Hepatocyte (in vitro differentiated cells): ENCODE measurements around the gene ARHGAP26. TPM values are rescaled to one million over a fixed set of nuclear protein-coding genes. Genes with fewer than 3 reads are reported as not detected.

ENCODE experiments used
- DNase-seq: peaks from one replicate; pipeline ENCODE4 v3.0.0-alpha.2; 2016; ENCODE audit warnings: low spot score
- H2AFZ ChIP-seq: fragments of 200-600 bp; sonication (generic); 2 replicates; pipeline ENCODE4 v1.6.0; 2016; ENCODE audit warnings: antibody characterized with exemption, mild to moderate bottlenecking
- H3K27ac ChIP-seq: fragments of 200-600 bp; sonication (generic); 2 replicates; pipeline ENCODE4 v1.5.1; 2016; ENCODE audit warnings: mild to moderate bottlenecking
- H3K27me3 ChIP-seq: fragments of 200-600 bp; sonication (generic); 2 replicates; pipeline ENCODE4 v1.6.1; 2016
- H3K36me3 ChIP-seq: fragments of 200-600 bp; sonication (generic); replicated peaks from 2 replicates; pipeline ENCODE4 v1.5.1; 2016; ENCODE audit warnings: low read depth; ENCODE audit not compliant: insufficient read depth
- H3K4me1 ChIP-seq: fragments of 200-600 bp; sonication (generic); 2 replicates; pipeline ENCODE4 v1.5.1; 2016; ENCODE audit warnings: mild to moderate bottlenecking, moderate library complexity; ENCODE audit not compliant: insufficient read depth
- H3K4me2 ChIP-seq: fragments of 200-600 bp; sonication (generic); 2 replicates; pipeline ENCODE4 v1.6.0; 2016
- H3K4me3 ChIP-seq: fragments of 200-600 bp; sonication (generic); 2 replicates; pipeline ENCODE4 v1.5.1; 2016; ENCODE audit warnings: mild to moderate bottlenecking
- H3K79me2 ChIP-seq: fragments of 200-600 bp; sonication (generic); 2 replicates; pipeline ENCODE4 v1.6.0; 2017; ENCODE audit warnings: mild to moderate bottlenecking
- H3K9me2 ChIP-seq: fragments of 200-600 bp; sonication (generic); replicated peaks from 2 replicates; pipeline ENCODE4 v1.6.0; 2017; ENCODE audit warnings: mild to moderate bottlenecking; ENCODE audit not compliant: insufficient read depth
- H3K9me3 ChIP-seq: fragments of 200-600 bp; sonication (generic); 2 replicates; pipeline ENCODE4 v1.5.1; 2016; ENCODE audit warnings: low read depth, mild to moderate bottlenecking
- H4K20me1 ChIP-seq: fragments of 200-600 bp; sonication (generic); 2 replicates; pipeline ENCODE4 v1.6.0; 2016; ENCODE audit warnings: mild to moderate bottlenecking; ENCODE audit not compliant: insufficient read depth, poor library complexity, severe bottlenecking
- EZH2 ChIP-seq: fragments of 200-600 bp; sonication (generic); IDR thresholded peaks from 2 replicates; pipeline ENCODE4 v1.6.1; 2016; ENCODE audit warnings: antibody characterized with exemption, mild to moderate bottlenecking, borderline replicate concordance
- EZH2phosphoT487 ChIP-seq: fragments of 200-600 bp; sonication (generic); IDR thresholded peaks from one replicate; pipeline ENCODE4 v1.6.1; 2018; ENCODE audit warnings: antibody characterized with exemption, mild to moderate bottlenecking, low read depth, moderate library complexity; ENCODE audit not compliant: unreplicated experiment, severe bottlenecking
- WGBS: methylation state at CpG from one replicate; pipeline ENCODE4 v1.1.6; 2016; ENCODE audit warnings: low lambda C conversion rate; ENCODE audit errors: missing lambda C conversion rate; 5-methylcytosine and 5-hydroxymethylcytosine counted together
- polyA plus RNA-seq: library from polyadenylated mRNA; unstranded; fragments of >200 nt; fragmentation: Nextera tagmentation; extraction: Ambion mirVana; gene quantifications from 2 replicates; pipeline ENCODE4 v1.2.1, GENCODE V29; 2016
- total RNA-seq: library from RNA; depleted of rRNA; stranded (reverse); fragments of >200 nt; gene quantifications from 2 replicates; pipeline ENCODE4 v1.2.3, GENCODE V29; 2014
- TF ChIP-seq, protein P1 (sequence below): fragments of 200-600 bp; sonication (generic); IDR thresholded peaks from 2 replicates; pipeline ENCODE4 v1.5.1; 2016; ENCODE audit warnings: antibody characterized with exemption, mild to moderate bottlenecking; ENCODE audit not compliant: poor library complexity

The ARHGAP26 gene
- total and polyA plus RNA-seq, 2 experiments from 2014 or later, result 16.5 to 19.8 TPM

DNA sequence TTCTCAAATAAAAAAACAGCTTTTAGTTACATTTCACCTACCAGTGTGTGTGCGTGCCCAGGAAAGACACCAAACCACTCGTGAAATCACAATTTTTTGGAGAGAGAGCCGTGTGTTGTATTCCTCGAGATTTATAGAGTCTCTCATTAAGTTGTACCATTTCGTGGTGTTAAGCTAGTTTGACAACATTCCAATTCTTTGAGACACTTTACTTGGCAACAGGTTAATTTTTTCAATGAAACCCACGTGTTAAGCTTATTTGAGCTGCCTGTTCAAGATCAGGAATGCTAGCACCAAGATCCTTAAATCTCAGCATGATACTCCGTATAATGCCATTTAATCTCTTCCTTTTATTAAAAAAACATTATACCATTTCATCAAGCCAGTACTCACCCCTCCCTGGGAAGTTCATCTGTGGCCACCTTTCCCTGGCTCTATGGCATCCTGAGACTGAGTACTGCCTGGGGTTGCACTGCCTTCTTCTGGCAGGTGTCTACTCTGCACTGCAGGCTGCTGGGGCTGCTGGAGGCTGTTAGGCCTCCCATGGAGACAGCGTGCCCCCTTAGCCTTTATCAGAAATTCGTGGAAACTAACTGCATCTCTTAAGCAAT, 143.7 kb downstream of the ARHGAP26 start:
- Histone ChIP-seq H3K9me2 (no peaks in the 10 kb centered on the region), H3K36me3 (no peaks in the 10 kb centered on the region), H2AFZ (no peak overlapping the region), H3K4me2 (no peak overlapping the region), H3K27me3 (no peaks in the 10 kb centered on the region), H3K79me2 (no peaks in the 10 kb centered on the region), H3K27ac (no peak overlapping the region), H3K9me3 (no peaks in the 10 kb centered on the region), H3K4me1 (peaks cover 15% of the 10 kb centered on the region), H4K20me1 (no peaks in the 10 kb centered on the region), H3K4me3 (no peak overlapping the region)
- WGBS, result 75% methylated on average over 9 of the region's 9 CpGs
- no peak for TF ChIP-seq EZH2
- TF ChIP-seq, protein P1, sequence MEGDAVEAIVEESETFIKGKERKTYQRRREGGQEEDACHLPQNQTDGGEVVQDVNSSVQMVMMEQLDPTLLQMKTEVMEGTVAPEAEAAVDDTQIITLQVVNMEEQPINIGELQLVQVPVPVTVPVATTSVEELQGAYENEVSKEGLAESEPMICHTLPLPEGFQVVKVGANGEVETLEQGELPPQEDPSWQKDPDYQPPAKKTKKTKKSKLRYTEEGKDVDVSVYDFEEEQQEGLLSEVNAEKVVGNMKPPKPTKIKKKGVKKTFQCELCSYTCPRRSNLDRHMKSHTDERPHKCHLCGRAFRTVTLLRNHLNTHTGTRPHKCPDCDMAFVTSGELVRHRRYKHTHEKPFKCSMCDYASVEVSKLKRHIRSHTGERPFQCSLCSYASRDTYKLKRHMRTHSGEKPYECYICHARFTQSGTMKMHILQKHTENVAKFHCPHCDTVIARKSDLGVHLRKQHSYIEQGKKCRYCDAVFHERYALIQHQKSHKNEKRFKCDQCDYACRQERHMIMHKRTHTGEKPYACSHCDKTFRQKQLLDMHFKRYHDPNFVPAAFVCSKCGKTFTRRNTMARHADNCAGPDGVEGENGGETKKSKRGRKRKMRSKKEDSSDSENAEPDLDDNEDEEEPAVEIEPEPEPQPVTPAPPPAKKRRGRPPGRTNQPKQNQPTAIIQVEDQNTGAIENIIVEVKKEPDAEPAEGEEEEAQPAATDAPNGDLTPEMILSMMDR, result no peak
- TF ChIP-seq EZH2phosphoT487, result no peak
- DNase-seq, result no peak

DNA sequence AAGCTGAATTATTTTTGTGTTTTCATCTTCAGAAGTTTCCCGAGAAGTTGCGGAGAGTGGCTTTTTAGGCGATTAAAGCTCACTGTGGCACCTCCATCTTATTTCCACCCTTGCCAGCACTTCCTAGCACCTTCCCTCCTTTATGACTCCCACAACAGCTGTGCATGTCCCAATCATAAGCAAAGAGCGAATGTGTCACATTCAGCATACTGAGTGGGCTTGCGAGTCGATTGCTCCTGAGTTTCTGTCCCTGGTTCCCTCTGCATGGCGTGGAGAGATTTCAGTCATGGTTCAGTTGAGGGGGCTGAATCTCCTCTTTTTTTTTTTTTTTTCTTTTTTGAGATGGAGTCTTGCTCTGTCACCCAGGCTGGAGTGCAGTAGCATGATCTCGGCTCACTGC, 144.9 kb downstream of the ARHGAP26 start:
- Histone ChIP-seq H3K79me2 (no peaks in the 10 kb centered on the region), H3K4me1 (peaks cover 15% of the 10 kb centered on the region), H3K4me2 (no peak overlapping the region), H3K9me3 (no peaks in the 10 kb centered on the region), H2AFZ (no peak overlapping the region), H3K27ac (no peak overlapping the region), H3K27me3 (no peaks in the 10 kb centered on the region), H3K4me3 (no peak overlapping the region), H4K20me1 (no peaks in the 10 kb centered on the region), H3K9me2 (no peaks in the 10 kb centered on the region), H3K36me3 (no peaks in the 10 kb centered on the region)
- 97% methylated on average over 8 of the region's 8 CpGs for WGBS
- DNase-seq, result no peak
- TF ChIP-seq, protein P1, result no peak
- TF ChIP-seq EZH2 (no peak), EZH2phosphoT487 (no peak)

DNA sequence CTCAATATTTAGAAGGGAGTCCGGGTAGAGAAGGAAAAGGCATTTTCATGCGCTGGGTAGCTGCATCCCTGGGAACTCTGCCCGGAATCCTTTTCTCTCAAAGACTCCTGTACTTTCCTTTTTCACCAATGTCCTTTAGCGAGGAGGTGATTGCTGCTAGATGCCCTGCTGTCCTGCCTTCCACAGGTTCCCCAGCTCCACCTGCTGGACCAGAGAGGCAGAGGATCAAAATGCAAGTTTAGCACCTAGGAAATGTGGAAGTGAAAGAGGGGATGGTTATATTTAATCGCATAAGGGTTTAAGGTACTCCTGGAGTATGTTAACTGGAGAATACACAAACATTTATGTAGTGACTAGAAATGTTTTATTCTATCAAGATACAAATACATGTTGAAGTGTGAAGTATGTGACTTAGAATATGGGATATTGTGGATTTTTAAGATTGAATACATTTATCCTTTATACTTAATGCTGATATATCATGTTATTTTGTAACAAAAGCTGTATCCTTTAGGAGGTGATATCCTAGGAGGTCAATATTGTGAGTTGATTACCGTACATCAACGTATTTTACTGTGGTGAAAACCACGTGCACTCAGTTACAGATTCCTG, 145.7 kb downstream of the ARHGAP26 start:
- TF ChIP-seq, protein P1, result peak; percentile 58
- no peak for TF ChIP-seq EZH2phosphoT487
- no peak for TF ChIP-seq EZH2
- peak; percentile 64 for DNase-seq
- H2AFZ ChIP-seq, result no peak overlapping the region
- no peaks in the 10 kb centered on the region for H3K9me2 ChIP-seq
- peaks cover 13% of the 10 kb centered on the region for H3K4me1 ChIP-seq
- no peaks in the 10 kb centered on the region for H4K20me1 ChIP-seq
- 51% methylated on average over 8 of the region's 8 CpGs for WGBS
- H3K36me3 ChIP-seq, result no peaks in the 10 kb centered on the region
- H3K4me2 ChIP-seq, result no peak overlapping the region
- H3K9me3 ChIP-seq, result no peaks in the 10 kb centered on the region
- H3K4me3 ChIP-seq, result no peak overlapping the region
- H3K79me2 ChIP-seq, result no peaks in the 10 kb centered on the region
- no peaks in the 10 kb centered on the region for H3K27me3 ChIP-seq
- no peak overlapping the region for H3K27ac ChIP-seq
